CD14-positive monocyte (primary cell): ENCODE measurements around the gene HES7. TPM values are rescaled to one million over a fixed set of nuclear protein-coding genes. Genes with fewer than 3 reads are reported as not detected.

Source experiments
- DNase-seq, 3 donors: peaks; one replicate each; pipeline ENCODE4 v3.0.0-alpha.2; 2011 to 2022
- H2AFZ ChIP-seq: 2 replicates; pipeline ENCODE4 v1.6.0; 2012; ENCODE audit warnings: mild to moderate bottlenecking, low read depth, low read length, inconsistent platforms; ENCODE audit not compliant: insufficient read depth, poor library complexity, severe bottlenecking
- H3K27ac ChIP-seq, 2 donors: 1 replicate in 1 of 2; 2 replicates in 1 of 2; pipeline ENCODE4 v1.5.1; 2012 to 2013; ENCODE audit warnings: low read length in 2 of 2, control low read depth in 1 of 2, inconsistent platforms in 1 of 2, low read depth in 1 of 2, mild to moderate bottlenecking in 1 of 2
- H3K27me3 ChIP-seq, 2 donors: one replicate each; pipeline versions ENCODE4 v1.6.0 to v1.6.1; 2011 to 2013; ENCODE audit warnings: low read length in 2 of 2; ENCODE audit not compliant: control insufficient read depth in 2 of 2, insufficient read depth in 2 of 2
- H3K36me3 ChIP-seq, 2 donors: replicated peaks in 1 of 2; 1 replicate in 1 of 2; 2 replicates in 1 of 2; pipeline versions ENCODE4 v1.5.1 to v1.6.1; 2012 to 2013; ENCODE audit warnings: low read length in 2 of 2, control low read depth in 1 of 2, inconsistent platforms in 1 of 2, mild to moderate bottlenecking in 1 of 2; ENCODE audit not compliant: insufficient read depth in 2 of 2, control insufficient read depth in 1 of 2
- H3K4me1 ChIP-seq, 2 donors: 1 replicate in 1 of 2; 2 replicates in 1 of 2; pipeline versions ENCODE4 v1.5.1 to v1.6.1; 2012 to 2013; ENCODE audit warnings: low read length in 2 of 2, control low read depth in 1 of 2, inconsistent platforms in 1 of 2, mild to moderate bottlenecking in 1 of 2, moderate library complexity in 1 of 2; ENCODE audit not compliant: insufficient read depth in 2 of 2, control insufficient read depth in 1 of 2
- H3K4me2 ChIP-seq: replicated peaks from 2 replicates; pipeline ENCODE3; 2012; ENCODE audit warnings: low read length, moderate library complexity, mild to moderate bottlenecking; ENCODE audit not compliant: poor library complexity, severe bottlenecking; ENCODE audit errors: extremely low read depth
- H3K4me3 ChIP-seq, 3 experiments: fragments of 200-600 bp in 1 of 3; sonication (generic) in 1 of 3; replicated peaks in 1 of 3; 1 replicate in 2 of 3; 2 replicates in 1 of 3; pipeline ENCODE4 v1.5.1; 2011 to 2013; ENCODE audit warnings: low read length in 3 of 3, mild to moderate bottlenecking in 3 of 3, control low read depth in 2 of 3, low read depth in 2 of 3, inconsistent platforms in 1 of 3, moderate library complexity in 1 of 3
- H3K79me2 ChIP-seq: 2 replicates; pipeline ENCODE4 v1.6.0; 2012; ENCODE audit warnings: mild to moderate bottlenecking, control low read depth, inconsistent platforms, low read length, moderate library complexity; ENCODE audit not compliant: insufficient read depth
- H3K9ac ChIP-seq: 2 replicates; pipeline ENCODE4 v1.6.0; 2017; ENCODE audit warnings: low read length, mild to moderate bottlenecking; ENCODE audit not compliant: insufficient read depth, poor library complexity, severe bottlenecking
- H3K9me3 ChIP-seq, 2 donors: replicated peaks in 1 of 2; 1 replicate in 1 of 2; 2 replicates in 1 of 2; pipeline versions ENCODE4 v1.5.1 to v1.6.1; 2012 to 2013; ENCODE audit warnings: low read length in 2 of 2, control low read depth in 1 of 2; ENCODE audit not compliant: control insufficient read depth in 1 of 2, insufficient read depth in 1 of 2
- H4K20me1 ChIP-seq: 2 replicates; pipeline ENCODE4 v1.6.0; 2012; ENCODE audit warnings: mild to moderate bottlenecking, low read length, control low read depth, moderate library complexity; ENCODE audit not compliant: insufficient read depth
- H3K27ac Mint-ChIP-seq, 7 donors: one replicate each; pipeline ENCODE4 v1.8.0; 2020; ENCODE audit warnings: mild to moderate bottlenecking in 7 of 7, mixed read lengths in 7 of 7, moderate library complexity in 6 of 7, inconsistent platforms in 2 of 7
- H3K27me3 Mint-ChIP-seq, 3 donors: one replicate each; pipeline ENCODE4 v1.8.0; 2021 to 2022; ENCODE audit warnings: low read depth in 3 of 3, mild to moderate bottlenecking in 3 of 3, mixed read lengths in 3 of 3, moderate library complexity in 3 of 3, inconsistent platforms in 1 of 3
- H3K36me3 Mint-ChIP-seq, 2 donors: one replicate each; pipeline ENCODE4 v1.8.0; 2020; ENCODE audit warnings: mixed read lengths in 2 of 2, inconsistent platforms in 1 of 2, mild to moderate bottlenecking in 1 of 2
- H3K4me1 Mint-ChIP-seq: one replicate; pipeline ENCODE4 v1.8.0; 2020; ENCODE audit warnings: mild to moderate bottlenecking, mixed read lengths
- H3K4me3 Mint-ChIP-seq, 2 donors: one replicate each; pipeline ENCODE4 v1.8.0; 2020; ENCODE audit warnings: mild to moderate bottlenecking in 2 of 2, mixed read lengths in 2 of 2, moderate library complexity in 1 of 2
- H3K9me3 Mint-ChIP-seq, 7 donors: one replicate each; pipeline ENCODE4 v1.8.0; 2020 to 2022; ENCODE audit warnings: mixed read lengths in 7 of 7, mild to moderate bottlenecking in 6 of 7, moderate library complexity in 6 of 7, inconsistent platforms in 2 of 7
- CTCF ChIP-seq: fragments of 200-600 bp; IDR thresholded peaks from one replicate; pipeline ENCODE4 v1.8.0; 2022; ENCODE audit warnings: antibody characterized with exemption, mild to moderate bottlenecking
- WGBS: methylation state at CpG from one replicate; pipeline ENCODE4 v1.1.5; 2013; ENCODE audit warnings: missing lambda C conversion rate; ENCODE audit not compliant: insufficient coverage; 5-methylcytosine and 5-hydroxymethylcytosine counted together
- intact Hi-C, 2 donors: fragments of 100-400 bp; cut with micrococcal nuclease; formaldehyde crosslinking; loops; one replicate each; pipeline versions ENCODE4 v1.15.0 to v1.15.1; 2023
- polyA plus RNA-seq, 3 donors: library from polyadenylated mRNA; depleted of rRNA in 1 of 3; unstranded in 2 of 3; stranded (reverse) in 1 of 3; fragments of 300-500 nt in 2 of 3; fragments of >200 nt in 1 of 3; fragmentation: Illumina TruSeq in 2 of 3; gene quantifications; 1 replicate in 2 of 3; 2 replicates in 1 of 3; pipeline ENCODE4 v1.2.3, GENCODE V29; 2012 to 2021

The HES7 gene
- polyA plus RNA-seq, 3 donors, result not detected

DNA sequence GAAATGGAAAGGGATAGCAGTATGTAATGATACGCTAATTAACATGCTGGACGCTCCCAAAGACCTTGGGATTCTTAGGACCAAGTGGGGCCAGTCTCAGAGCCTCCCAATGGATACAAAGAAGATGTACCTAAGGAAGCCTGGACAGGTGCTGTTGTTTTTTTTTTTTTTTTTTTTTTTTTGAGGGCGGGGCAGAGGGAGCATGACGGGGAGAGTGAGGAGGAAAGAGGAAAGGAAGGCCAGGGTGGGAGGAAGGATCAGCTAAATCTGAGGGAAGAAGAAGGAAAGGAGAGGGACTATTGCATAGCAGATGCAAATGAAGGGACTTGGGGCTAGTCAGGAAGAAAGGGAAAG, 36.3 kb upstream of the HES7 start:
- H3K36me3 Mint-ChIP-seq, result peaks cover 27 to 30% of the 10 kb centered on the region in 2 donors
- TF ChIP-seq CTCF, result no peak
- intact Hi-C loops, result loop anchor here in 1 of 2 donors (5.0 kb wide), 1 partner anchor 33 kb away; no protein-coding TSS in a partner anchor
- peak overlapping the region in 1 of 2 donors; percentile 0 for H3K27ac ChIP-seq
- H3K36me3 ChIP-seq, result peaks cover 19 to 26% of the 10 kb centered on the region in 2 donors
- H3K4me1 Mint-ChIP-seq, result peaks cover 59% of the 10 kb centered on the region
- H3K4me2 ChIP-seq, result peak overlapping the region; percentile 6
- no peak overlapping the region for H3K4me3 ChIP-seq
- peaks cover 61 to 87% of the 10 kb centered on the region in 2 donors for H3K4me1 ChIP-seq
- no peak for DNase-seq
- H3K79me2 ChIP-seq, result peaks cover 36% of the 10 kb centered on the region
- no peak overlapping the region for H2AFZ ChIP-seq
- H3K9me3 ChIP-seq, result no peaks in the 10 kb centered on the region
- no peak overlapping the region for H3K4me3 Mint-ChIP-seq
- H3K9ac ChIP-seq, result no peak overlapping the region
- peak overlapping the region in 3 of 7 donors; percentile 53 to 90 (median 85) for H3K27ac Mint-ChIP-seq
- H4K20me1 ChIP-seq, result peaks cover 9% of the 10 kb centered on the region
- H3K9me3 Mint-ChIP-seq, result peaks cover 0 to 2% (median 0%) of the 10 kb centered on the region in 7 donors
- H3K27me3 ChIP-seq, result no peaks in the 10 kb centered on the region
- no peaks in the 10 kb centered on the region for H3K27me3 Mint-ChIP-seq
- 43% methylated on average over 2 of the region's 4 CpGs for WGBS

GRCh38 chr17:8159459-8160223, 35.7 kb upstream of the HES7 start:
- Histone ChIP-seq H3K4me1 (peaks cover 63 to 88% of the 10 kb centered on the region in 2 donors), H2AFZ (no peak overlapping the region), H3K27ac (peak overlapping the region; percentile 0 to 34), H3K4me2 (no peak overlapping the region), H3K79me2 (peaks cover 37% of the 10 kb centered on the region), H3K9ac (no peak overlapping the region), H4K20me1 (peaks cover 14% of the 10 kb centered on the region), H3K27me3 (no peaks in the 10 kb centered on the region), H3K4me3 (no peak overlapping the region), H3K36me3 (peaks cover 19 to 26% of the 10 kb centered on the region in 2 donors), H3K9me3 (no peaks in the 10 kb centered on the region)
- no peak for TF ChIP-seq CTCF
- no peak for DNase-seq
- H3K27me3 Mint-ChIP-seq, result no peaks in the 10 kb centered on the region
- H3K9me3 Mint-ChIP-seq, result peaks cover 0 to 2% (median 0%) of the 10 kb centered on the region in 7 donors
- H3K4me3 Mint-ChIP-seq, result no peak overlapping the region
- no CpG with 5 or more reads among the region's 4 CpGs for WGBS
- peaks cover 30% of the 10 kb centered on the region in 2 donors for H3K36me3 Mint-ChIP-seq
- intact Hi-C loops, result loop anchor here (2.0 to 10.0 kb wide), 5 partner anchors 21 to 325 kb away; partner anchors contain the start of genes HES7 (in 1 of the 2) and KDM6B (in 1 of the 2)
- H3K27ac Mint-ChIP-seq, result peak overlapping the region in 6 of 7 donors; percentile 53 to 88 (median 82)
- H3K4me1 Mint-ChIP-seq, result peaks cover 54% of the 10 kb centered on the region
